NB4 (cell line): ENCODE data around the gene HLA-DQB1.
"Not testable (repeated sequence)": the region's sequence is repeated elsewhere in the genome, so short reads cannot be mapped to it uniquely, and the experiment has no call there.

Experiments
- DNase-seq: peaks from one replicate; pipeline ENCODE4 v3.0.0; 2010; ENCODE audit warnings: low read depth
- H3K4me3 ChIP-seq: one replicate; pipeline ENCODE4 v1.5.1; 2011; ENCODE audit warnings: mild to moderate bottlenecking, low read depth, low read length, moderate library complexity
- CTCF ChIP-seq: IDR thresholded peaks from one replicate; pipeline ENCODE4 v1.5.1; 2012; ENCODE audit warnings: low read depth, low read length
- MAX ChIP-seq: IDR thresholded peaks from 2 replicates; pipeline ENCODE4 v1.6.1; 2011; ENCODE audit warnings: low read depth, low read length
- MYC ChIP-seq: IDR thresholded peaks from 2 replicates; pipeline ENCODE4 v1.6.1; 2011; ENCODE audit warnings: low read depth, low read length
- POLR2A ChIP-seq: IDR thresholded peaks from 2 replicates; pipeline ENCODE4 v1.6.1; 2011; ENCODE audit warnings: mild to moderate bottlenecking; ENCODE audit not compliant: insufficient read length; ENCODE audit errors: extremely low read depth

Gene HLA-DQB1

DNA sequence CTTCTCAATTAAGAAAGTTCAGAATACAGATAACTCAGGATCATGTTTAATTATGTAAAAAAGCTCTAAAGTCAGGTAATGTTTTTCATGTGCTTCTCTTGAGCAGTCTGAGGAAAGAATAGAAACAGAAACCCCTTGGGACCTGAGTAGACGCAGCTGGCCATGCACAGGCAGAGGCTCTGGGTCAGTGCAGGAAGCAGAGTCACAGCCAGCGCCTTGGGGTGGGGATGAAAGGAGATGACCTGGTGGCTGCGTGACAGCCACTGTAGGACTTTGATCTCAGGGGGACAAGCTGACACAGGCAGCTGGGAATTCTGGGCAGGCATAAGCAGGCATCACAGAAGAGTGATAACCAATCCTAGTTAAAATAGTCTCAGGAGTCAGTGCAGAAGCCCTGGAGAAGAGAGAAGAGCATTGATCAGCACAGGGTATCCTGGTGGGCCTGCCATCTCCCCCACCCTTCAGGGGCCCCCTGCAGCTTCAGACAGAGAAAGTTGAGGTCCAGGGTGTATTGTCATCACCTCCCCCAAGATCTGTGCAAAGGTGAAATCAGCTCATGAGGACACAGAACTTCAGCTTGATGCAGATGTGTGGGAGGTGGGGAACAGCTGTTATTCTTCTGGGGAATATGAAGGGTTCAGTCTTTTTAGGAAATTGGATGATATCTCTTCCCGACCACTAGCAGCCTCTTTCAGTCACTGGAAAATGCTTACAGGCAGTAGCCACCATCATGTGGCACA lies 6.4 kb downstream of the HLA-DQB1 start:
- H3K4me3 ChIP-seq: no peak overlapping the region
- no peak for DNase-seq
- no peak for TF ChIP-seq CTCF
- TF ChIP-seq MAX: no peak
- no peak for TF ChIP-seq POLR2A
- TF ChIP-seq MYC: no peak

GRCh38 chr6:32658268-32658897 lies 8.1 kb downstream of the HLA-DQB1 start:
- H3K4me3 ChIP-seq: no peak overlapping the region
- no peak for DNase-seq
- TF ChIP-seq CTCF: no peak
- TF ChIP-seq MYC: no peak
- no peak for TF ChIP-seq MAX
- TF ChIP-seq POLR2A: no peak

DNA sequence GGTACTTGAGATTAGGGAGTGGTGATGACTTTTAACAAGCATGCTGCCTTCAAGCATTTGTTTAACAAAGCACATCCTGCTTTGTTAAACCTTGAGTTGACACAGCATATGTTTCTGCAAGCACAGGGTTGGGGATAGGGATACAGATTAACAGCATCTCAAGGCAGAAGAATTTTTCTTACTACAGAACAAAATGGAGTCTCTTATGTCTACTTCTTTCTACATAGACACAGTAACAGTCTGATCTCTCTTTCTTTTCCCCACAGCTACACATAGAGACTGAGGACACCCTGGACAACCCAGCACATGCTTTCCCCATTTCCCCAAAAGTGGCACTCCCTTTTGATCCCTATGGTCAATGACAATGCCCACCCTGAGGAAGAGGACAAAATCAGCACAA lies 8.6 kb downstream of the HLA-DQB1 start:
- DNase-seq: not testable (repeated sequence)

DNA sequence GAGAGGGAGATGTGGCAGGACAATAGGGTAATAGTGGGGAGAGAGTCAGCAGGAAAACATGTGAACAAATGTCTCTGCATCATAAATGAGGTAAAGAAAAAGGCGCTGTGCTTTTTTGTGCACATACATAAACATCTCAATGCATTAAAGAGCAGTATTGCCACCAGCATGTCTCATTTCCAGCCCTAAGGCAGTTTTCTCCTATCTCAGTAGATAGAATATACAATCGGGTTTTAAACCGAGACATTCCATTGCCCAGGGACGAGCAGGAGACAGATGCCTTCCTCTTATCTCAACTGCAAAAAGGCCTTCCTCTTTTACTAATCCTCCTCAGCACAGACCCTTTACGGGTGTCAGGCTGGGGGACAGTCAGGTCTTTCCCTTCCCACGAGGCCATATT lies 9.1 kb downstream of the HLA-DQB1 start:
- not testable (repeated sequence) for DNase-seq, H3K4me3 ChIP-seq

More for the DNA sequence above, 8.6 kb downstream of the HLA-DQB1 start:
- not testable (repeated sequence) for H3K4me3 ChIP-seq

DNA sequence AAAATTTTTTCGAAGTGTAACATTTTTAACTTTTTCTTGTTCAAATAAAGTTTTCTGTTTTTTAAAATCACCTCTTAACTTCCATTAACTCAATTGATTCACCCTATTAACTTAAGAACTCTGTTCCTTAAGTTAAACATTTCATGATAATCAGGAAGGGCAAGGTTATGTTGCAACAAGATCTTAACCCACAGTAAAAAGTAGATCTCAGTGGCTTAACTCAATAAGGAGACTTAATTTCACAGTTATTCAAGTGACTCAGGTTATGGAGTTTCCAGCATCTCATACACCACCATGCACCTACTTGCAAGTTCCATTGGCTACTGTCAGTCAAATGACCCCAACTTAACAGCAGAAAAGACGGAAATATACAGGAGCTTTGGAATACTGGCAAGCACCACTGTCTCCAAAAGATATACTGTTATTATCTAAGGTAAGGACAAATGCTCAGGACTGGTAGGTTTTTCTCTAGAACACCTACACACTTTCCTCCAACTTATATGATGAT lies 11.2 kb downstream of the HLA-DQB1 start:
- no peak overlapping the region for H3K4me3 ChIP-seq
- no peak for DNase-seq
- TF ChIP-seq MAX (no peak), MYC (no peak), CTCF (no peak), POLR2A (no peak)

DNA sequence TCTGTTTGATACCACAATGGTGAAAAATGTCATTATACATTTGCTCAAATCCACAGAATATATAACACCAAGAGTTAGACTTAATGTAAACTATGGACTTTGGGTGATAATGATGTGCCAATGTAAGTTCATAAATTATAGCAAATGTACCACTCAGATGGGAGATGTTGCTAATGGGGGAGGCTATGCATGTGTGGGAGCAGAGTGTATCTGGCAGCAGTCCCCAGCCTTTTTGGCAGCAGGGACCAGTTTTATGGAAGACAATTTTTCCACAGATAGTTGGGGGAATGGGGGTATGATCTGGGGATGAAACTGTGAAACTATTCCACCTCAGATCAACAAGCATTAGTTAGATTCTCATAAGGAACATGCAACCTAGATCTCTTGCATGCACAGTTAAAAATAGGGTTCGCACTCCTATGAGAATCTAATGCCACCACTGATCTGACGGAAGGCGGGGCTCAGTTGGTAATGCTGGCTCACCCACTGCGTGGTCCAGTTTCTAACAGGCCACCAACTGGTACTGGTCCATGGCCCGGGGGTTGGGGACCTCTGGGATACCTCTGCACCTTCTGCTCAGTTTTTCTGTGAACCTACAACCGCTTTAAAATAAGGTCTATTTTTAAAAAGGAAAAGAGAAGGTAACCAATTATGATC lies 21.3 kb downstream of the HLA-DQB1 start:
- no peak overlapping the region for H3K4me3 ChIP-seq
- no peak for TF ChIP-seq CTCF
- no peak for TF ChIP-seq MYC
- TF ChIP-seq POLR2A: no peak
- no peak for TF ChIP-seq MAX
- no peak for DNase-seq
